Measurements from ENCODE around the gene CERCAM.

CERCAM gene

GRCh38 chr9:128479262-128479661 is 58.6 kb downstream of the CERCAM start:
- H3K27ac ChIP-seq = no peak overlapping the region
- no peak for TF ChIP-seq CTCF (conservative IDR thresholded peaks at IDR 0.05)

- H3K27ac ChIP-seq = no peak overlapping the region
- TF ChIP-seq CTCF (conservative IDR thresholded peaks at IDR 0.05) = no peak
Observed at GRCh38 chr9:128481561-128481960, 60.9 kb downstream of the CERCAM start.

GRCh38 chr9:128482186-128482585 is 61.5 kb downstream of the CERCAM start:
- TF ChIP-seq CTCF (conservative IDR thresholded peaks at IDR 0.05) = no peak
- no peak overlapping the region for H3K27ac ChIP-seq

- no peak for TF ChIP-seq CTCF (conservative IDR thresholded peaks at IDR 0.05)
- H3K27ac ChIP-seq = no peak overlapping the region
Observed at GRCh38 chr9:128484686-128485413, 64.2 kb downstream of the CERCAM start.

- no peak overlapping the region for H3K27ac ChIP-seq
- TF ChIP-seq CTCF (conservative IDR thresholded peaks at IDR 0.05) = no peak
Observed at GRCh38 chr9:128485414-128485855, 64.8 kb downstream of the CERCAM start.

GRCh38 chr9:128486201-128486600 is 65.5 kb downstream of the CERCAM start:
- TF ChIP-seq CTCF (conservative IDR thresholded peaks at IDR 0.05) = no peak

More at GRCh38 chr9:128486201-128486600, 65.5 kb downstream of the CERCAM start:
- no peak overlapping the region for H3K27ac ChIP-seq
